ENCODE data around the gene POLD3.

POLD3 gene

GRCh38 chr11:74685338-74685737 lies 93.0 kb downstream of the POLD3 start:
- Histone ChIP-seq H3K4me3 (ENCODE audit: low read depth in 1 of 2, low read length in 2 of 2) (no peak overlapping the region), H3K9ac (ENCODE audit: low read length) (no peak overlapping the region), H3K27me3 (ENCODE audit: control insufficient read depth in 1 of 2, insufficient read depth in 2 of 2, low read length in 2 of 2) (no peaks in the 10 kb centered on the region), H3K4me1 (ENCODE audit: insufficient read depth, low read length) (peaks cover 37% of the 10 kb centered on the region), H3K36me3 (ENCODE audit: insufficient read depth, low read length) (no peaks in the 10 kb centered on the region), H3K9me3 (ENCODE audit: low read length) (no peaks in the 10 kb centered on the region), H3K27ac (ENCODE audit: low read depth, low read length) (no peak overlapping the region)

- no peak overlapping the region for H3K4me3 ChIP-seq (ENCODE audit: low read depth in 1 of 2, low read length in 2 of 2)
- no peak overlapping the region for H3K27ac ChIP-seq (ENCODE audit: low read depth, low read length)
- peaks cover 34% of the 10 kb centered on the region for H3K4me1 ChIP-seq (ENCODE audit: insufficient read depth, low read length)
- H3K9ac ChIP-seq (ENCODE audit: low read length), result no peak overlapping the region
- no peaks in the 10 kb centered on the region for H3K36me3 ChIP-seq (ENCODE audit: insufficient read depth, low read length)
- no peaks in the 10 kb centered on the region for H3K9me3 ChIP-seq (ENCODE audit: low read length)
- H3K27me3 ChIP-seq (ENCODE audit: control insufficient read depth in 1 of 2, insufficient read depth in 2 of 2, low read length in 2 of 2), result no peaks in the 10 kb centered on the region
Observed at GRCh38 chr11:74685905-74686304, 93.5 kb downstream of the POLD3 start.

GRCh38 chr11:74686792-74687191 lies 94.4 kb downstream of the POLD3 start:
- no peaks in the 10 kb centered on the region for H3K9me3 ChIP-seq (ENCODE audit: low read length)
- H3K27ac ChIP-seq (ENCODE audit: low read depth, low read length), result no peak overlapping the region
- H3K9ac ChIP-seq (ENCODE audit: low read length), result no peak overlapping the region
- no peaks in the 10 kb centered on the region for H3K36me3 ChIP-seq (ENCODE audit: insufficient read depth, low read length)
- H3K4me3 ChIP-seq (ENCODE audit: low read depth in 1 of 2, low read length in 2 of 2), result no peak overlapping the region
- peaks cover 25% of the 10 kb centered on the region for H3K4me1 ChIP-seq (ENCODE audit: insufficient read depth, low read length)
- H3K27me3 ChIP-seq (ENCODE audit: control insufficient read depth in 1 of 2, insufficient read depth in 2 of 2, low read length in 2 of 2), result no peaks in the 10 kb centered on the region

DNA sequence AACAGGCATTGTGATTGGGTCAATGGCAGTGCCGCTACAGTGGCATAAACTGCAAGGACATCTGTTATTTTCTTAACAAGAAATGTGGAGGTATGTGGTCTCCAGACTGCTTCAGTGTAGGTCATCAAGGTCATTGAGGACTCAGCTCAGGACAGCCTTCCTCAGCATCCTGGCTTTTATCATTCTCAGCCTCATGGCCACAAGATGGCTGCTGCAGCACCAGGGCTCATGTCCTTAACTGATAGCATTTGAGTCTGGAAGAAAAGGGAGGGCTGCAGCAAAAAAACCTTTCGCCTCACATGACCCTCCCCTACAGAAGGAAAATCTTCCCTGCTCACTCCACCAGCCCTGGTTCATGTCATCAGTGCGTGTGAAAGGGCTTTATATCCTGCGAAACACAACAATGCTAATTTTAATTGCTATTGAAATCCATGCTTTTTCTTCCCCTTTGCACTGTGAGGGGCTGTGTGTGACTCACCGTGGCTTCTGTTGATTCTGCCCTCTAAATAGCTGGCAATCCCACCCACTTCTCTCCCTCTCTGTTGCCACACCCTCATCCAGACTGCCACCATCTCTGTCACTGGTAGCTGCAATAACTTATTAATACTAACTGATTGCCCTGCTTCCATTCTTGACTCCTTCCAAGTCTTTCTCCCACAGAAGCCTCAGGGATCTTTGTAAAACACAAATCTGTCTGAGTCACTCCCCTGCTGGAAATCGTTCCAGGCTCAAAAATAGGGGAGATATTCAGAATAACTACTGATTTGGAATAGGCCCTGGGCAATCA lies 95.0 kb downstream of the POLD3 start:
- Histone ChIP-seq H3K36me3 (ENCODE audit: insufficient read depth, low read length) (no peaks in the 10 kb centered on the region), H3K4me1 (ENCODE audit: insufficient read depth, low read length) (peaks cover 18% of the 10 kb centered on the region)

DNA sequence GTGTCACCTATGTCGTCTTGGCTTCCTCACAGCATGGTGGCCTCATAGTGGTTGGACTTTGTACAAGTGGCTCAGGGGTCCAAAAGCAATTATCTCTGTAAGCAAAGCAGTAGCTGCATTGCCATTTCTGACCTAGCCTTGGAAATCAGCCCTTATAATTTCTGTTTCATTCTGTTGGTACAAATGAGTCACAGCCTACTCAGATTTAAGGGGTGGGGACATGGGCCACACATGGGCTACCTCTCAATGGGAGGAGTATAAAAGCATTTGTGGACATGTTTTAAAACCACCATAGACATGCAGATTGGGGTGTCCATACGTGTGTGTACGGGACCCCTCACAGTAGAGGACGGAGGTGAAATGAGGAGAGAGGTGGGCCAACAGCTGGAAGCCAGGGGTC lies 97.3 kb downstream of the POLD3 start:
- Histone ChIP-seq H3K27ac (ENCODE audit: low read depth, low read length) (no peak overlapping the region), H3K9ac (ENCODE audit: low read length) (no peak overlapping the region), H3K36me3 (ENCODE audit: insufficient read depth, low read length) (no peaks in the 10 kb centered on the region), H3K4me3 (ENCODE audit: low read depth in 1 of 2, low read length in 2 of 2) (no peak overlapping the region), H3K27me3 (ENCODE audit: control insufficient read depth in 1 of 2, insufficient read depth in 2 of 2, low read length in 2 of 2) (no peaks in the 10 kb centered on the region), H3K4me1 (ENCODE audit: insufficient read depth, low read length) (peaks cover 8% of the 10 kb centered on the region), H3K9me3 (ENCODE audit: low read length) (no peaks in the 10 kb centered on the region)

More for the DNA sequence above, 95.0 kb downstream of the POLD3 start:
- no peak overlapping the region for H3K9ac ChIP-seq (ENCODE audit: low read length)
- no peak overlapping the region for H3K27ac ChIP-seq (ENCODE audit: low read depth, low read length)
- no peak overlapping the region for H3K4me3 ChIP-seq (ENCODE audit: low read depth in 1 of 2, low read length in 2 of 2)
- H3K9me3 ChIP-seq (ENCODE audit: low read length), result no peaks in the 10 kb centered on the region
- H3K27me3 ChIP-seq (ENCODE audit: control insufficient read depth in 1 of 2, insufficient read depth in 2 of 2, low read length in 2 of 2), result no peaks in the 10 kb centered on the region

DNA sequence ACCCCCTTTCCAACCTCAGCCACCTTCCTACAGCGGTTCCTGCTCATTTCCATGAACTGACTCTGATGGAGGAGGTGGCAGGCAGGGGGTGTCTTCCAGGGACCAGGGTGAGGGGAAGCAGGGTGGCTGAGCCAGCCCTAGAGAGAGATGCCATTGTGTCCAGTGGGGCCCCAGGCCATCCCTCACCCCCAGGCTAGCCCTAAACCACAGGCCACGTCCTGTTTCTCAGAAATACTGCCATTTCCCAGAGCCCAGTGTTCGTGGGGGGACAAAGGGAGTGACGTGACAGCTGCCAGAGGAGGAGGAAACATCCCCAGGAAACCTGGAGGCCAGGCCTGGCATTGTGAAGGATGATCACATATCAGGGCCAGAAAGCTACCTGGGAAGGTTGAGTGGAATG lies 99.4 kb downstream of the POLD3 start:
- H3K9me3 ChIP-seq (ENCODE audit: low read length), result no peaks in the 10 kb centered on the region
- H3K27me3 ChIP-seq (ENCODE audit: control insufficient read depth in 1 of 2, insufficient read depth in 2 of 2, low read length in 2 of 2), result no peaks in the 10 kb centered on the region
- H3K9ac ChIP-seq (ENCODE audit: low read length), result no peak overlapping the region
- H3K4me3 ChIP-seq (ENCODE audit: low read depth in 1 of 2, low read length in 2 of 2), result no peak overlapping the region
- peaks cover 19% of the 10 kb centered on the region for H3K4me1 ChIP-seq (ENCODE audit: insufficient read depth, low read length)
- no peaks in the 10 kb centered on the region for H3K36me3 ChIP-seq (ENCODE audit: insufficient read depth, low read length)
- no peak overlapping the region for H3K27ac ChIP-seq (ENCODE audit: low read depth, low read length)
